C4-2B (cell line): ENCODE results near the gene DOCK3.

ENCODE experiments used
- ZFX ChIP-seq: fragments of 450-650 bp; IDR thresholded peaks from 2 replicates; pipeline ENCODE4 v1.6.1; 2017
- TF ChIP-seq, protein P1 (sequence below): fragments of 450-650 bp; conservative IDR thresholded peaks from 2 replicates; pipeline ENCODE4 v1.5.1; 2017; ENCODE audit warnings: mild to moderate bottlenecking

DNA sequence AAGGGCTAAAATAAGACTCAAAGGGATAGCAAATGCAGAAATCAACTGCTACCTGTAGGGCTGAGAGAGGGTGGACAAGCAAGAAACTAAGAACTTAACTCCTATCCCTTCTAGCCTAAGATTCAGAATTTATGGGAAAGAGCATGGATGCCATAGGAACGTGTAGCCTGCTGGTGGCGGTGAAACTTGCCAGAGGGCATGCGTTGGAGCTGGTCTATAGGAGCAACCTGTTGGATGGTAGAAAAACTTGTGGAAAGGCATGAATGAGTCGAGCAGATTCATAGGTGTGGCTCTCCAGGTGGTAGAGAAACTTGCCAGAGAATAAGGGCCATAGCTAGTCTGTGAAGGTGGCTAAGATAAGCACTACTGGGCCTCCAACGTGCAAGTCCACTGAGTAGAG lies 137.2 kb downstream of the DOCK3 start:
- TF ChIP-seq, protein P1, sequence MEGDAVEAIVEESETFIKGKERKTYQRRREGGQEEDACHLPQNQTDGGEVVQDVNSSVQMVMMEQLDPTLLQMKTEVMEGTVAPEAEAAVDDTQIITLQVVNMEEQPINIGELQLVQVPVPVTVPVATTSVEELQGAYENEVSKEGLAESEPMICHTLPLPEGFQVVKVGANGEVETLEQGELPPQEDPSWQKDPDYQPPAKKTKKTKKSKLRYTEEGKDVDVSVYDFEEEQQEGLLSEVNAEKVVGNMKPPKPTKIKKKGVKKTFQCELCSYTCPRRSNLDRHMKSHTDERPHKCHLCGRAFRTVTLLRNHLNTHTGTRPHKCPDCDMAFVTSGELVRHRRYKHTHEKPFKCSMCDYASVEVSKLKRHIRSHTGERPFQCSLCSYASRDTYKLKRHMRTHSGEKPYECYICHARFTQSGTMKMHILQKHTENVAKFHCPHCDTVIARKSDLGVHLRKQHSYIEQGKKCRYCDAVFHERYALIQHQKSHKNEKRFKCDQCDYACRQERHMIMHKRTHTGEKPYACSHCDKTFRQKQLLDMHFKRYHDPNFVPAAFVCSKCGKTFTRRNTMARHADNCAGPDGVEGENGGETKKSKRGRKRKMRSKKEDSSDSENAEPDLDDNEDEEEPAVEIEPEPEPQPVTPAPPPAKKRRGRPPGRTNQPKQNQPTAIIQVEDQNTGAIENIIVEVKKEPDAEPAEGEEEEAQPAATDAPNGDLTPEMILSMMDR: no peak
- TF ChIP-seq ZFX: no peak
